ENCODE data around the gene NOTCH3. TPM values are rescaled to one million over a fixed set of nuclear protein-coding genes. Genes with fewer than 3 reads are reported as not detected.

The NOTCH3 gene
- total RNA-seq, 1 donor from 2014 or later: 67.9 TPM

GRCh38 chr19:15191514-15191913 lies 9.3 kb downstream of the NOTCH3 start:
- no peak for DNase-seq
- intact Hi-C loops (cut with DNase I): no loop called here

GRCh38 chr19:15188851-15189250 lies 11.9 kb downstream of the NOTCH3 start:
- Histone ChIP-seq H3K4me3 (no peak overlapping the region), H3K36me3 (no peaks in the 10 kb centered on the region), H3K4me1 (no peaks in the 10 kb centered on the region), H3K27ac (no peak overlapping the region), H3K9me3 (no peaks in the 10 kb centered on the region), H3K27me3 (no peaks in the 10 kb centered on the region)
- intact Hi-C loops (cut with DNase I): no loop called here
- TF ChIP-seq CTCF (IDR thresholded peaks at IDR 0.05): no peak
- ATAC-seq (no peak), DNase-seq (no peak)

More at GRCh38 chr19:15191514-15191913, 9.3 kb downstream of the NOTCH3 start:
- no peak for TF ChIP-seq CTCF (IDR thresholded peaks at IDR 0.05)
- Histone ChIP-seq H3K27ac (no peak overlapping the region), H3K36me3 (no peaks in the 10 kb centered on the region), H3K27me3 (no peaks in the 10 kb centered on the region), H3K4me3 (no peak overlapping the region), H3K4me1 (peaks cover 4% of the 10 kb centered on the region), H3K9me3 (no peaks in the 10 kb centered on the region)
- no peak for ATAC-seq

- H3K27me3 ChIP-seq: no peaks in the 10 kb centered on the region
- intact Hi-C loops (cut with DNase I): no loop called here
- H3K4me3 ChIP-seq: no peak overlapping the region
- H3K27ac ChIP-seq: no peak overlapping the region
- H3K9me3 ChIP-seq: no peaks in the 10 kb centered on the region
- DNase-seq: no peak
- TF ChIP-seq CTCF (IDR thresholded peaks at IDR 0.05): no peak
- no peaks in the 10 kb centered on the region for H3K36me3 ChIP-seq
- ATAC-seq: no peak
- no peaks in the 10 kb centered on the region for H3K4me1 ChIP-seq
These were observed 13.5 kb downstream of the NOTCH3 start for GRCh38 chr19:15187026-15188007.

- Histone ChIP-seq H3K27me3 (no peaks in the 10 kb centered on the region), H3K4me3 (no peak overlapping the region), H3K27ac (no peak overlapping the region), H3K4me1 (no peaks in the 10 kb centered on the region), H3K36me3 (no peaks in the 10 kb centered on the region), H3K9me3 (no peaks in the 10 kb centered on the region)
- no peak for TF ChIP-seq CTCF (IDR thresholded peaks at IDR 0.05)
- DNase-seq (no peak), ATAC-seq (no peak)
- intact Hi-C loops (cut with DNase I): no loop called here
These were observed 15.6 kb downstream of the NOTCH3 start for GRCh38 chr19:15185188-15185587.

- no peaks in the 10 kb centered on the region for H3K4me1 ChIP-seq
- no peak for ATAC-seq
- TF ChIP-seq CTCF (IDR thresholded peaks at IDR 0.05): no peak
- H3K9me3 ChIP-seq: no peaks in the 10 kb centered on the region
- H3K4me3 ChIP-seq: no peak overlapping the region
- no peak overlapping the region for H3K27ac ChIP-seq
- DNase-seq: no peak
- H3K27me3 ChIP-seq: no peaks in the 10 kb centered on the region
- intact Hi-C loops (cut with DNase I): no loop called here
- H3K36me3 ChIP-seq: no peaks in the 10 kb centered on the region
These were observed 16.0 kb downstream of the NOTCH3 start for GRCh38 chr19:15184776-15185175.

Measured in upper lobe of right lung (tissue), 1 donor.